Activated T-helper 17 cell treated with anti-CD3 and anti-CD28 coated beads, Interleukin-2, amount 50 U/mL, for 72 hours (primary cell): Measurements from ENCODE around the gene SSTR5. TPM values are rescaled to one million over a fixed set of nuclear protein-coding genes. Genes with fewer than 3 reads are reported as not detected.

Source experiments
- ATAC-seq: fragments of 150-1000 bp; cut with Tn5 transposase; replicated peaks from 2 replicates; pipeline ENCODE4 v1.10.0; 2021; ENCODE audit warnings: mild to moderate bottlenecking, moderate library complexity
- H3K27ac Mint-ChIP-seq: one replicate; pipeline ENCODE4 v1.8.0; 2022; ENCODE audit warnings: mixed read lengths
- H3K27me3 Mint-ChIP-seq: one replicate; pipeline ENCODE4 v1.8.0; 2022; ENCODE audit warnings: mixed read lengths
- H3K36me3 Mint-ChIP-seq: one replicate; pipeline ENCODE4 v1.8.0; 2022; ENCODE audit warnings: low read depth, mild to moderate bottlenecking, mixed read lengths
- H3K4me1 Mint-ChIP-seq: one replicate; pipeline ENCODE4 v1.8.0; 2022; ENCODE audit warnings: mixed read lengths
- H3K4me3 Mint-ChIP-seq: one replicate; pipeline ENCODE4 v1.8.0; 2022; ENCODE audit warnings: mild to moderate bottlenecking, mixed read lengths
- H3K9me3 Mint-ChIP-seq: one replicate; pipeline ENCODE4 v1.8.0; 2022; ENCODE audit warnings: mixed read lengths
- total RNA-seq, 2 donors: library from RNA; stranded (reverse); gene quantifications; one replicate each; pipeline ENCODE4 v1.2.3, GENCODE V29; 2022

The SSTR5 gene
- total RNA-seq, 2 donors from 2014 or later, result not detected

DNA sequence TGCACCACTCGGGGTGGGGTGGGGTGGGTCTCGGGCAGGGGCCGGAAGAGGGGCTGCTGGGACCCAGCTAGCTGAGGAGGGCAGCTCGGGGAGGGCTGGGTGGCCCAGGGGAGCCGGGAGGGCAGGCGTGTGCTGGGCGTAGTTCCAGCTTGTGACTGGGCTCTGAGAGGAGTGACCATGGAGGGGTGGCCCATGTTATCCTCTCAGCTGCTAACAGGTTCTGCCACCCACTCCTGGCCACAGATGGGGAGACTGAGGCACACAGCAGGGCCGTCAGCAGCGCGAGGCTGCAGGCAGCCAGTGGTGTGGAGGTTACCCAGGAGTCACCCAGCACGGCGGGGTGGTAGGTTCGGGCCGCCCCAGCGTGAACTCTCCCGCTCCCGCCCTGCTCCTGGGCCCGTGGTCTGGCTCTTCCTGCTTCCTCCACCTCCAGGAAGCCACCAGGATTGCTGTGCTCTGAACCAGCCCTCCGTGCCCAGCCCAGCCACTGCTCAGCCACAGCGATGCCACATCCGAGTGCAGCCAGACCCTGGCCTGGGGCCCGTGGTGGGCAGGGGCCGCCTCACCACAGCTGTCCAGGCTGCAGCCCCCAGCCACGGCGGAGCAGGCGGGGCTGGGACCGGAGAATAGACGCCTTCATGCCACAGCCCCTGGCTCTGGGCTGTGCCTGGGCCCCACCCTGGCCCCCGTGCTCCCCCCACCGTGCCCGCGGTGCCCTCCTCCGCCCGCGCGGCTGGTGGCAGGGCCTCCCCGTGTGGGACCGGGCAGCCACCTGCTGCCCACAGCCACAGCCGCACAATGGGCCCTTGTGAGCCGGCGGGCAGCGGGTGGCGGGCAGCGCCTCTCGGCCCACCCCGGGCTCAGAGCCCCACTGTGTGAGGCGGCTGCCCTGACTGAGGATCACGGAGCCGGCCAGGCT lies 26.3 kb upstream of the SSTR5 start:
- H3K4me1 Mint-ChIP-seq, result no peaks in the 10 kb centered on the region
- no peak overlapping the region for H3K27ac Mint-ChIP-seq
- H3K4me3 Mint-ChIP-seq, result no peak overlapping the region
- H3K27me3 Mint-ChIP-seq, result no peaks in the 10 kb centered on the region
- no peaks in the 10 kb centered on the region for H3K9me3 Mint-ChIP-seq
- H3K36me3 Mint-ChIP-seq, result no peaks in the 10 kb centered on the region
- ATAC-seq, result no peak

DNA sequence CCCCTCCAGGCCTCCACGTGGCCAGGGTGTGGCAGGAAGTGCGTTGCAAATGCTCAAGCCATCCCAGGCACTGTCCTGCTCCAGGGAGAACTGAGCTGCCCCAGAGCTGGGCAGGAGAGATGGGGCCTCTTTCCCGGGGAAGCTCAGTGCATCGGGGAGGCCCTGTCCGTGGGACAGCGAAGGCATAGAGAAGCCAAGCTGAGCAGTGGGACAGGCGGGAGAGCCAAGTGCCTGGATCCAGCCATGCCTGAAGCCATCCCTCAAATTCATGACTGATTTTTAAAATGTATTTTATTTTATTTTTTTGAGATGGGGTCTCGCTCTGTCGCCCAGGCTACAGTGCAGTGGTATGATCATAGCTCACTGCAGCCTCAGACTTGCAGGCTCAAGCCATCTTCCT lies 25.4 kb upstream of the SSTR5 start:
- H3K4me3 Mint-ChIP-seq, result no peak overlapping the region
- ATAC-seq, result no peak
- H3K27ac Mint-ChIP-seq, result no peak overlapping the region
- H3K9me3 Mint-ChIP-seq, result no peaks in the 10 kb centered on the region
- no peaks in the 10 kb centered on the region for H3K36me3 Mint-ChIP-seq
- H3K27me3 Mint-ChIP-seq, result no peaks in the 10 kb centered on the region
- no peaks in the 10 kb centered on the region for H3K4me1 Mint-ChIP-seq

DNA sequence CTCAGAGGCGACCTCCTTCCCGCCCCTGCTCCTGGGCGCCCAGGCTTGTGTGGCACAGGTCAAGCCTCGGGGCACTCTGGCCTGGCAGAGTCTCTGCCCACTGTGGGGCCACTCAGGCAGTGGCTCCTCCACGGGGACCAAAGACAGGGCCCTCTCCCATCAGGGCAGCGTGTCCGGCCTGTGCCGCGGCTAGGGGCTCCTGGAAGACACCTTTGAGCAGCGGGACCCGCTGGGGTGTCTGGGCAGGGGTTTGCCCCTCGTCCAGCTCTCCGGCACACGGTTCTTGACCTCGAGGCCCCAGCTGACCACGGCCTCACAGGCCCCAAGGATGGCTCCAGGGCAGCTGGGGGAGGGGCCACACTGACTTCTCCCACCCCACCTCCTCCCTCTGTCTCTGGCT lies 24.7 kb upstream of the SSTR5 start:
- H3K36me3 Mint-ChIP-seq, result no peaks in the 10 kb centered on the region
- H3K27me3 Mint-ChIP-seq, result no peaks in the 10 kb centered on the region
- H3K9me3 Mint-ChIP-seq, result no peaks in the 10 kb centered on the region
- H3K27ac Mint-ChIP-seq, result no peak overlapping the region
- no peak for ATAC-seq
- no peaks in the 10 kb centered on the region for H3K4me1 Mint-ChIP-seq
- no peak overlapping the region for H3K4me3 Mint-ChIP-seq

DNA sequence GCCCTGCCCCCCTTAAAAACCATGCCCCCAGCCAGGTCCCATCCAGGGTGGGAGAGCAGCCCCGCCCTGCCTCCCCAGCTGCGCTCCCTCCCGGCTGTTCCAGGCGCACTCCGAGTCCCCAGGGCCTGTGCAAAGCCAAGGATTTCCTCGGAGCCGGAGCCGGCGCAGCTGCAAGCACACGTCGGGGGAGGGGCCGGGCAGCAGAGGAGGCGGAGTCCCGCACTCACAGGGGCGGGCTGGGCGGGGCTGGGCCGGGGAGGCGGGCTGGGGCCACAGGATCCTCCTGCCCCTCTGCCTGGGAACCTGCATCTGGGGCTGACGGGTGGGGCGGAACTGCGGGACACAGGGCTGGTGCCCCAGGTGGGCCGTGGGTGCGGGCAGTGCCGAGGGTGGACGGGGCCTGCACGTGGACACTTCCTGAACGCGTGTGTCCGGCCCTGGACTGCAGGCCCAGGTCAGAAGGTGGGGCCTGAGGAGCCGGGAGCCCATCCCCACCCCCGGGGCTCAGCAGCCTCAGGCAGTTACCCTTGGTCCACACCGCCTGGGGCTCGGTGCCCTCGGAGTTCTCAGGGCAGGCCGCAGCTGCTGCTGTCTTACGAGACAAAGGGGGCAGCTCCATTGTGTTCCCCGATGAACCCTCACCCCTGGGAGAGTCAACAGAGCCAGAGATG lies 24.0 kb upstream of the SSTR5 start:
- Mint-ChIP-seq H3K27me3 (no peaks in the 10 kb centered on the region), H3K9me3 (no peaks in the 10 kb centered on the region), H3K36me3 (no peaks in the 10 kb centered on the region), H3K4me1 (no peaks in the 10 kb centered on the region), H3K4me3 (no peak overlapping the region), H3K27ac (no peak overlapping the region)
- peak; percentile 21 for ATAC-seq

DNA sequence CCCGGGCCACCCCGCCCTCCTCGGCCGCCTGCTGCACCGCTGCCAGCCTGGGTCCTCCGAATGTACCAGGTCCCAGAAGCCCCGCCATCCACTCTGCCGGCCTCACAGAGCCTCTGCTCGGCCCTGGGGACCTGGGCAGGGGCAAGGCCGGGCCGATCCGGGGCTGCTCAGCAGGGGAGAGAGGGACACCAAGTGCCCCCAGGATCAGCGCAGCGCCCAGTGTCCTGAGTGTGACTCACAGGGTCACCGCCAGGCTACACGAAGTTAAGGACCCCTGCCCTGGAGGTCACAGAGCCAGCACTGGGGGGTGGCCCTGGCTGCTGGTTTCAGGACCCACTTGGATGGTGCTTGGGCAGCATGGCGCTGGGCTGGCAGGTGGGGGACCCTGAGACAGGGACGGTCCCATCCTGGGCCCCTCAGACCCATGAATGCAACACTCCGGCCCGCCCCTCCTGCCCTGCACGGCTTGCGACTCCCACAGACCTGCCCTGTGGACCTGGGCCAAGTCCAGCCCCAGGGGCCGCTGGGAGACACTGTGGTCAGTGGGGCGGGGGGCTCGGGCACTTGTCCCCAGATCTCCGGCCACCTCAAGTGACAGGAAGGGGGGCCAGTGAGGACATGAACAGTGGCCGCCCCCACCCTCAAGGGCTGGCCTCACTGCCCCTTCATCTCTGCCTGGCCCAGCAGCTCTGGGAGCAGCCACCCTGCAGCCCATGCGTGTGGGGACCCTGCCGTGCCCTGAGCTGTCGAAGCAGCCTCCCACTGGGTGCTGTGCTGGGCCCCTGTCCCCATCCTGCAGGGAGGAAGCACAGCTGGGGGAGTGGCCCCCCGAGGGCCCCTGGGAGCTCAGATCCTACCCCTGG lies 23.2 kb upstream of the SSTR5 start:
- Mint-ChIP-seq H3K27ac (no peak overlapping the region), H3K4me3 (no peak overlapping the region), H3K36me3 (no peaks in the 10 kb centered on the region), H3K27me3 (no peaks in the 10 kb centered on the region), H3K4me1 (no peaks in the 10 kb centered on the region), H3K9me3 (no peaks in the 10 kb centered on the region)
- ATAC-seq, result no peak

DNA sequence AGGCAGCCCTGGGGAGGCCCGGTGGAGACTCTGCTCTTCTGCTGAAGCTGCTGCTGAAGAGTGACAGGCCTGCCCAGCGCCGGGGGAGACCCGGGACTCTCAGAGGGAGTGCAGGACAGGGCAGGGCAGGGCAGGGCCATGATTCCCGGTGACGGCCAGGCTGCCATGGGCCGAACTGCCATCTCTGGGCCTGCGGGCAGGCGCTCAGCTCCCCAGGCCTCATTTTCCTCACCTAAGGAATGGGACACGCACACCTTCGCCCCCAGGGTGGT lies 22.6 kb upstream of the SSTR5 start:
- H3K4me1 Mint-ChIP-seq, result no peaks in the 10 kb centered on the region
- H3K27ac Mint-ChIP-seq, result no peak overlapping the region
- no peak for ATAC-seq
- no peaks in the 10 kb centered on the region for H3K9me3 Mint-ChIP-seq
- no peaks in the 10 kb centered on the region for H3K27me3 Mint-ChIP-seq
- H3K4me3 Mint-ChIP-seq, result no peak overlapping the region
- H3K36me3 Mint-ChIP-seq, result no peaks in the 10 kb centered on the region

DNA sequence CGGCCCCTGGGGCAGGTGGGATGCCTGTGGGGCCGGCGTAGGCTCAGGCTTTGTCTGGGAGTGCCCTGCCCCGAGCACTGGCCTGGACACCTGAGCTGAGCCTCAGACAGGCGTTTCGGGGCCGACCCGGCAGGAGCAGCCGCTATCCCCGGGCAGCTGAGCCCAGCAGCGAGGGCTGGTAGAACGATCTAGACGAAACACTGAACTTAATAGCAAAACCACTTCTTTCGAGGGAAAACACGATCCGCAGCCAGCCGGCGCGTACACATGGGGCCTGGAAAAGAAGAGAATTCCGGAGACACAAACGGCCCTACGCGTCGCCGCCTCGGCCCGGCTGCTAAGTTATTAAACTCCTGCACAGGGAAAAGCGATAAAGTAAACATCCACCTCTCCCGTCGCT lies 22.0 kb upstream of the SSTR5 start:
- Mint-ChIP-seq H3K36me3 (no peaks in the 10 kb centered on the region), H3K27ac (no peak overlapping the region), H3K4me3 (no peak overlapping the region), H3K9me3 (no peaks in the 10 kb centered on the region), H3K4me1 (no peaks in the 10 kb centered on the region), H3K27me3 (no peaks in the 10 kb centered on the region)
- ATAC-seq, result no peak

DNA sequence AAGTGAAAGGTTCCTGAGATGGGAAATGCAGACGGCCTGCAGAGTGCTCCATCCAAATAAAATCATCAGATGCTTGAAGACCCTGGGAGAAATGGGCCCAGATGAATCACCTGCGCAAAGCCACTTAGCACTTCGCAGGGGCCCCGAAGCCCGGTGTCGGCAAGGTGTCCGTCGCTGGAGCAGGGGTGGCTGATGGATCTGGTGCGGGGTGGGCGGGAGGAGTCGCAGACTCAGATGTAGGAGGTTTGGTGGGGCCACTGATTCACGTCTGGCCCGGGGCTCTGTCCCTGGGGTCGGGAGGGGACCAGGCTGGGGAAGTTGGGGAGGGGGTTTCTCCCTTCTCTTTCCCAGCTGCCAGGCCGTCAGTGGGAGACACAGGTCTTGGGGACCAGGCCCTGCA lies 21.6 kb upstream of the SSTR5 start:
- Mint-ChIP-seq H3K4me1 (no peaks in the 10 kb centered on the region), H3K4me3 (no peak overlapping the region), H3K9me3 (no peaks in the 10 kb centered on the region), H3K36me3 (no peaks in the 10 kb centered on the region), H3K27ac (no peak overlapping the region), H3K27me3 (no peaks in the 10 kb centered on the region)
- no peak for ATAC-seq

DNA sequence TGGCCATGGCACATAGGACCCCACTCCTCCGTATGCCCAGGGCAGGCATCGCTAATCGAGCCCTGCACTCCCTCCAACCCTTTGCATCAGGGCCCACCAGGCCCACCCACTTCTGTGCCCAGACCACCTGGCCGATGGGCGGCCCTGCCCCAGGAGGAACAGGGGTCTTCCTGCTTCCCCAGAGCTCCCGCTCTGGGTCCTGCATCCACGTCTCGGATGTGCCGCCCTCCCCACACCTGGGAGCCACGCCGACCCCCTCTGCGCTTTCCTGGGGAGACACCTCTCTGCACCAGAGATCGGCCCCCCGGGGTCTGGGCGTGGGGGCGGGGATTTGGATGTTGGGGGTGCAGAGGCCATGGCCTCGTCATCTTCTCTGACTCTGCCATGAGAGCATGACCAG lies 21.1 kb upstream of the SSTR5 start:
- H3K27ac Mint-ChIP-seq, result no peak overlapping the region

DNA sequence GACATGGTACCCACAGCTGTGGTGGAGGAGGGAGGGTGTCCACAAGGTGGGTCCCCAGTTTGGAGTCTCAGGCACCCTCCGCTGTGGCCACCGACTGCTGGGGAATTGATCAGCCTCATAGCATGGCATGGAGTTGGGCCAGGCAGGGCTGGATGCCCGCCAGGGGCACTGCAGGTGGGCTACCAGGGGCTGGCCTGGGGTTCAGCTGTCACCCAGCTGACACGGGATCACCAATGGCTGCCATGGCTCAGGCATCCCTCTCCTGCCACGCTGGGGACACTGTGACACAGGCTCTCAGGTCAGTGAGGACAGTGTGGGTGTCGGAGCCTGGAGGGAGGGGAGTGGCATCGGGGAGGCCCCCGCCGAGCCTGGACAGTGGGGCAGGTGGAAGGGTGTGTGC lies 19.8 kb upstream of the SSTR5 start:
- H3K36me3 Mint-ChIP-seq, result no peaks in the 10 kb centered on the region
- ATAC-seq, result no peak
- no peak overlapping the region for H3K27ac Mint-ChIP-seq
- no peak overlapping the region for H3K4me3 Mint-ChIP-seq
- H3K27me3 Mint-ChIP-seq, result no peaks in the 10 kb centered on the region
- no peaks in the 10 kb centered on the region for H3K4me1 Mint-ChIP-seq
- no peaks in the 10 kb centered on the region for H3K9me3 Mint-ChIP-seq

More for the DNA sequence above, 21.1 kb upstream of the SSTR5 start:
- Mint-ChIP-seq H3K27me3 (no peaks in the 10 kb centered on the region), H3K4me1 (no peaks in the 10 kb centered on the region), H3K4me3 (no peak overlapping the region), H3K9me3 (no peaks in the 10 kb centered on the region), H3K36me3 (no peaks in the 10 kb centered on the region)
- ATAC-seq, result no peak

DNA sequence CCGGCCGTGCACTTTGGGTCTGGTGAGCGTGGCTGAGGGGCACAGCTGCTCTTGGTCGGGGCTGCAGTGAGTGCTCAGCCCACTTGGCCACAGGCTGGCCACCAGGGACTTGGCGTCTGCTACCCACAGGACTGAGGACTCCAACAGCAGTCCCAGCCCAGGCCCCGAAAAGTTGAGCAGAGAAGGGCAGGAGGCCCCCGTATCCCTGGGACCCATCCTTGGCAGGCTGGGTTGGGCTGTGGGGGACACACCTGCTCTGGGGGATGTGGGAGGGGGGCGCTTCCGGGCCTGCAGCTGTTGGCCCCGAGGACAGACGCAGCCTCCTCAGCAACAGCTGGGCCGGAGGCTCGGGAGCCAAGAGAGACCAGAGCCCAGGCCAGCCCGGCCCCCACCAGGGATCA lies 19.4 kb upstream of the SSTR5 start:
- Mint-ChIP-seq H3K36me3 (no peaks in the 10 kb centered on the region), H3K4me1 (no peaks in the 10 kb centered on the region), H3K27me3 (no peaks in the 10 kb centered on the region), H3K27ac (no peak overlapping the region), H3K4me3 (no peak overlapping the region), H3K9me3 (no peaks in the 10 kb centered on the region)
- no peak for ATAC-seq

DNA sequence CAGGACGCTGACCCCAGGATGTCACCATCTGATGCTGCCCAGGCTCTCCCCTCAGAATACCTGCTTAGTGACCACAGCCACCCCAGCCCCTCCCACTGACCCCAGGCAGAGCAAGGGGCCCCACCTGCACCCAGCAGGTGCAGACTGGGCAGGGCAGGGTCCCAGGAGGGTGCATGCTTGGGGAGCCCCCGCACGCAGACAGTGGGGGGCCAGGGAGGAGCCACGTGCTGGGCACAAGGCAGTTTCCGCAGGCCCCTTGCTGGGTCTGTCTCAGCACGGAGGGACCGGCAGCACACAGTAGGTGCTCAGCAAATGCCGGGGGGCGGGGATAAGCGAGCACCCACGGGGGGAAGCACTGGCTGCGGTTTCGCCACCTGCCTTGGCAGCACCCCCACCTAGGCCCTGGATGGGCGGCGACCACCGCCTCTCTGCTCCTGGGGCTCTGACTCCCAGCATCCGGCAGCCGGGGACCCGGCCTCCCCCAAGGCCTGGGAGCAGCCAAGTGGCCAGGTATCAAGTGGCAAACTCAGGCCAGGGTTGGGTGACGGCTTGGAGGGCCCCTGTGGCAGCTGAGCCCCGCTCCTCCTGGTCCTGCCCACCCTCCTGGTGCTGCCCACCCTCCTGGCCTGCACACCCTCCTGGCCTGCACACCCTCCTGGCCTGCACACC lies 18.7 kb upstream of the SSTR5 start:
- Mint-ChIP-seq H3K36me3 (no peaks in the 10 kb centered on the region), H3K27me3 (no peaks in the 10 kb centered on the region)

DNA sequence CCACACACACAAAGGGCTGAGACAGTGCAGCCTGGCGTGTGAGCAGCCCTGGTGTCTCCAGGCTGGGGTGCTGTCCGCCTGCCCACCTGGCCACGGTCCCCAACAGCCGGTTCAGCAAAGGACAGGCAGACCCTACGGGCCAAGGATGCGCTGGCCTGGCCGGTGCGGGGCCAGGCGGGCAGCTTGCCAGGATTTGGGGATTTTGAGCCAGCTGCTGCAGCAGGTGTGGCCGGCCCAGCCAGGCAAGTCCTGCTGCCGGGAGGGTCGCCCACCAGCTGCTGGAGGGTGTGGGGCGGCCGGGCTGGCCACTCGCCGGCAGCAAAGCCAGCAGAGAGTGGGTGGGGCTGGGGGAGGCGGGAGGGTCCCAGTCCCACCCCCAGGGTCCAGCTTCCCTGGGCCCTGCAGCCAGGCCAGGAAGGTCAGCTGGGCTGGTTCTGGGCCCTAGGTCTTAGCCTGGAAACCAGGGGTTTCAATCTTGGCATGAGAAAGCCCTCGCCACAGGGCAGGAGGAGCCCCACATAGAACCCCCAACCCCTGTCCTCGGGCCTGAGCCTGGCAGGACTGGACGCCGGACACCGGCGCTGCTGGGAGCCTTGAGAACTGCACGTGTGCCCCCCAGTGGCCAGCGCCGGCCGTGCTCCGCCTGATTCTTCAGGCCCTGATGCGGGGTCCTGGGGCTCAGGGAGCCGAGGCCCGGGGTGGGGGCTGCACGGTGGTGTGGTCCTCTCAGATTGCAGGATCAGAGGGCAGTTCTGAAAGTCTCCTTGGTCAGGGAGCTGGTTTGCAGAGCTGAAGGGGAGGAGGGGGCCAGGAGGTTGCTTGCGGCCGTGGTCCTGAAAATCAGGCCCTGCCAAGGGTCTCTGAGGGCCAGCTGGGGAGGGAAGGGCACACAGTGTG lies 17.6 kb upstream of the SSTR5 start:
- Mint-ChIP-seq H3K4me1 (no peaks in the 10 kb centered on the region), H3K4me3 (no peak overlapping the region), H3K27me3 (peaks cover 4% of the 10 kb centered on the region), H3K36me3 (no peaks in the 10 kb centered on the region), H3K9me3 (no peaks in the 10 kb centered on the region), H3K27ac (no peak overlapping the region)
- ATAC-seq, result peak; percentile 59

More for the DNA sequence above, 18.7 kb upstream of the SSTR5 start:
- H3K9me3 Mint-ChIP-seq, result no peaks in the 10 kb centered on the region
- no peak for ATAC-seq
- H3K4me3 Mint-ChIP-seq, result no peak overlapping the region
- H3K27ac Mint-ChIP-seq, result no peak overlapping the region
- H3K4me1 Mint-ChIP-seq, result no peaks in the 10 kb centered on the region

DNA sequence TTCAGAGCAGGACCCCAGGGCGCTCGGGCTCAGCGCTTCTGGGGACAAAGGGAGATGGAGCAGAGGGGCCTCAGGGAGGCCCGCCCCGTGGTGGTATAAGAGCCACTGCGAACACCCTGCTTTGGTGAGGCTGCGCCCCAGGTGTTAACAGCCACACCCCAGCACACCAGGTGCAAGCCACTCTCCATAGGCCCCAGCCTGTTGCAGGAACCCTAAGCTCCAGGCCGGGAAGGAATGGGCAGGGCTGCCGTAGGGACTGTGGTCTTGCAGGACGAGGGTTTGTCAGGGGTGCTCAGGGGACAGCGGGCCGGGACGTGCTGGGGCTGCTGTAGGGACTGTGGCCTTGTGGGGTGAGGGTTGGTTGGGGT lies 17.0 kb upstream of the SSTR5 start:
- Mint-ChIP-seq H3K27ac (no peak overlapping the region), H3K9me3 (no peaks in the 10 kb centered on the region), H3K36me3 (no peaks in the 10 kb centered on the region), H3K27me3 (peaks cover 4% of the 10 kb centered on the region), H3K4me3 (no peak overlapping the region), H3K4me1 (no peaks in the 10 kb centered on the region)
- no peak for ATAC-seq
